HepG2 (cell line): ENCODE data around the gene TBC1D16. TPM values are rescaled to one million over a fixed set of nuclear protein-coding genes. Genes with fewer than 3 reads are reported as not detected.
A peak's percentile ranks its signal among the peaks of the same experiment; 100 is the strongest.

Source experiments
- ELK4 ChIP-seq: sonication (generic); formaldehyde crosslinking; IDR thresholded peaks from 2 replicates; pipeline ENCODE4 v1.9.0; 2021; ENCODE audit warnings: missing genetic modification reagents, borderline replicate concordance
- GABPB1 ChIP-seq: IDR thresholded peaks from 2 replicates; pipeline ENCODE4 v1.6.1; 2016; ENCODE audit warnings: mild to moderate bottlenecking, missing genetic modification reagents, moderate library complexity, missing compliant biosample characterization
- HNF4A ChIP-seq: sonication (generic); formaldehyde crosslinking; IDR thresholded peaks from 2 replicates; pipeline ENCODE4 v1.4.0; 2020; ENCODE audit warnings: missing genetic modification reagents
- HNRNPLL ChIP-seq: fragments of 200-400 bp; formaldehyde crosslinking; IDR thresholded peaks from 2 replicates; pipeline ENCODE4 v1.6.1; 2017; ENCODE audit warnings: mild to moderate bottlenecking, low read depth, low read length; ENCODE audit not compliant: poor library complexity, severe bottlenecking
- MXD1 ChIP-seq: sonication (generic); formaldehyde crosslinking; IDR thresholded peaks from 2 replicates; pipeline ENCODE4 v1.4.0; 2020; ENCODE audit warnings: mild to moderate bottlenecking, missing genetic modification reagents
- POGZ ChIP-seq: sonication (generic); formaldehyde crosslinking; IDR thresholded peaks from 2 replicates; pipeline ENCODE4 v1.4.0; 2020; ENCODE audit warnings: mild to moderate bottlenecking, missing genetic modification reagents
- SPEN ChIP-seq: sonication (generic); formaldehyde crosslinking; IDR thresholded peaks from 2 replicates; pipeline ENCODE4 v1.5.1; 2020; ENCODE audit warnings: low read depth, mild to moderate bottlenecking, missing genetic modification reagents
- UBTF ChIP-seq: sonication (generic); formaldehyde crosslinking; IDR thresholded peaks from 2 replicates; pipeline ENCODE4 v1.4.0; 2020; ENCODE audit warnings: mild to moderate bottlenecking, missing genetic modification reagents
- ZFP37 ChIP-seq: sonication (generic); formaldehyde crosslinking; IDR thresholded peaks from 2 replicates; pipeline ENCODE4 v1.4.0; 2020; ENCODE audit warnings: missing genetic modification reagents, borderline replicate concordance
- ZFYVE20 ChIP-seq: sonication (generic); formaldehyde crosslinking; IDR thresholded peaks from 2 replicates; pipeline ENCODE4 v1.8.0; 2023; ENCODE audit warnings: low read depth, mild to moderate bottlenecking, moderate library complexity, missing genetic modification reagents, borderline replicate concordance
- ZHX1 ChIP-seq: sonication (generic); formaldehyde crosslinking; IDR thresholded peaks from 2 replicates; pipeline ENCODE4 v1.8.1; 2022; ENCODE audit warnings: low read depth, mild to moderate bottlenecking, missing genetic modification reagents
- ZNF260 ChIP-seq: sonication (generic); formaldehyde crosslinking; IDR thresholded peaks from 2 replicates; pipeline ENCODE4 v1.4.0; 2020; ENCODE audit warnings: missing genetic modification reagents, low read depth, mild to moderate bottlenecking, borderline replicate concordance
- ZNF333 ChIP-seq: sonication (generic); formaldehyde crosslinking; IDR thresholded peaks from 2 replicates; pipeline ENCODE4 v1.4.0; 2020; ENCODE audit warnings: mild to moderate bottlenecking, missing genetic modification reagents, borderline replicate concordance
- ZUFSP ChIP-seq: sonication (generic); formaldehyde crosslinking; IDR thresholded peaks from 2 replicates; pipeline ENCODE4 v1.9.0; 2021; ENCODE audit warnings: missing genetic modification reagents, mild to moderate bottlenecking, borderline replicate concordance
- polyA plus RNA-seq, 8 experiments: library from polyadenylated mRNA; depleted of rRNA in 3 of 8; stranded (reverse) in 7 of 8; unstranded in 1 of 8; fragments of >200 nt; fragmentation: Illumina TruSeq in 4 of 8; extraction: Trizol in 4 of 8; gene quantifications; 2 replicates each; pipeline versions ENCODE4 v1.2.1 to v1.2.3, GENCODE V29; 2011 to 2016; ENCODE audit warnings: low read depth in 4 of 8, missing spikeins in 1 of 8, mixed read lengths in 1 of 8; ENCODE audit not compliant: insufficient read depth in 1 of 8
- total RNA-seq, 5 experiments: library from RNA; depleted of rRNA; stranded (reverse); fragments of >200 nt; fragmentation: Illumina TruSeq; extraction: Trizol; gene quantifications; 2 replicates each; pipeline ENCODE4 v1.2.3, GENCODE V29; 2016; ENCODE audit warnings: low read depth in 1 of 5
- TF ChIP-seq, protein P1 (sequence below): sonication (generic); formaldehyde crosslinking; IDR thresholded peaks from 2 replicates; pipeline ENCODE4 v1.4.0; 2020; ENCODE audit warnings: missing genetic modification reagents, borderline replicate concordance

The TBC1D16 gene
- total and polyA plus RNA-seq, 2 of the 13 experiments (the other 11 are each of a cell fraction or from before 2014, with no cell fraction given): 14.9 to 24.9 TPM

DNA sequence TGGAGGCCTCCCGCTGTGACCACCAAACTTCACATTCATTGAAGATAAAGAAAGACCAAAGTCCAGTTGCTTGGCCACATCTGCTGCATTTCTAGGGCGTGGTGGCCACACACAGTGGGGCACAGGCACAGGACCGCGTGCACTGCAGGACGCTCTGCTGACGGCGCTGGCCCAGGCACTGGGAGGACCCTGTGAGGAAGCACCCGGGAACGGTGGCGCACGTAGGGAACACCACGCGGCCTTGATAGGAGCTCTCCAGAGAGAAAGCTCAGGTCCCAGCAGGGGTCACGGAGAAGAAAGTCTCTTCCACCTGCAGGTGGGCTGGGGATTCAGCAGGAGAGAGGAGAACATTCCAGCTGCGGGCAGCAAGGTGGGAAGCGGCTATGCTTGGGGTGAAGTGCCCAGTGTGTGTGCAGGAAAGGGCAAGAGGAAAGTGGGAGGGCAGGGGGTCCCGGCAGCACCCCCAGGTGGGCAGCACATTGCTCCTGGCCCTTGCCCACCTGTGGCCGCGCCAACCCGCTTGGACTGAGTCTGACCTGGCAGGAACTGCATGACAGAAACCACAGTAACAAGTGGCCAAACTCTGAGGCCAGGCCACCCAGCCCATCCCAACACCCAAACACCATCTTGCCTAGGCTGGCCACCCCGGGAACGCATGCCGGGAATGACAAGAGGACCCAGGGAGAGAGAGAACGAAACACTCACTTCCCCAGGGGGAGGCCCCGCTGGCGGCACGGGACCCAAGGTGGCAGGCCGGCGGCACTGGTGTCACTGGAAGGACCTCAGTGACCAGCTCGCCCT, 32.8 kb downstream of the TBC1D16 start (continued):
- TF ChIP-seq ELK4 (CRISPR knock-in tag) (no peak), GABPB1 (peak; percentile 41; the same call in 1 of the 2 replicates), UBTF (CRISPR knock-in tag) (no peak), ZUFSP (no peak), SPEN (no peak), HNRNPLL (no peak), ZHX1 (CRISPR knock-in tag) (peak; percentile 81; the same call in 1 of the 2 replicates), ZNF260 (no peak), MXD1 (CRISPR knock-in tag) (no peak), HNF4A (peak; percentile 87), ZNF333 (CRISPR knock-in tag) (no peak), ZFP37 (CRISPR knock-in tag) (no peak), ZFYVE20 (CRISPR knock-in tag) (no peak), POGZ (no peak)
- TF ChIP-seq, protein P1, sequence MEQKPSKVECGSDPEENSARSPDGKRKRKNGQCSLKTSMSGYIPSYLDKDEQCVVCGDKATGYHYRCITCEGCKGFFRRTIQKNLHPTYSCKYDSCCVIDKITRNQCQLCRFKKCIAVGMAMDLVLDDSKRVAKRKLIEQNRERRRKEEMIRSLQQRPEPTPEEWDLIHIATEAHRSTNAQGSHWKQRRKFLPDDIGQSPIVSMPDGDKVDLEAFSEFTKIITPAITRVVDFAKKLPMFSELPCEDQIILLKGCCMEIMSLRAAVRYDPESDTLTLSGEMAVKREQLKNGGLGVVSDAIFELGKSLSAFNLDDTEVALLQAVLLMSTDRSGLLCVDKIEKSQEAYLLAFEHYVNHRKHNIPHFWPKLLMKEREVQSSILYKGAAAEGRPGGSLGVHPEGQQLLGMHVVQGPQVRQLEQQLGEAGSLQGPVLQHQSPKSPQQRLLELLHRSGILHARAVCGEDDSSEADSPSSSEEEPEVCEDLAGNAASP (CRISPR knock-in tag): no peak
